Psoas muscle (tissue), 8 donors: Measurements from ENCODE around the gene ROR2. TPM values are rescaled to one million over a fixed set of nuclear protein-coding genes. Genes with fewer than 3 reads are reported as not detected.

Source experiments
- ATAC-seq, 4 donors: fragments of 200-7000 bp; cut with Tn5 transposase; one replicate each; pipeline ENCODE4 v1.9.1; 2020; ENCODE audit warnings: moderate library complexity in 3 of 4, mild to moderate bottlenecking in 2 of 4
- DNase-seq, 2 donors: peaks; one replicate each; pipeline ENCODE4 v3.0.0-alpha.2; 2020
- H3K27ac ChIP-seq: fragments of 200-600 bp; one replicate; pipeline ENCODE4 v1.8.0; 2022
- H3K27me3 ChIP-seq, 3 donors: fragments of 200-600 bp in 1 of 3; one replicate each; pipeline versions ENCODE4 v1.6.1 to v1.8.0; 2013 to 2022; ENCODE audit warnings: low read length in 2 of 3, mild to moderate bottlenecking in 2 of 3, moderate library complexity in 1 of 3; ENCODE audit not compliant: insufficient read depth in 3 of 3
- H3K36me3 ChIP-seq, 2 donors: fragments of 200-600 bp in 1 of 2; one replicate each; pipeline versions ENCODE4 v1.6.1 to v1.8.0; 2013 to 2022; ENCODE audit warnings: low read depth in 1 of 2, mild to moderate bottlenecking in 1 of 2, moderate library complexity in 1 of 2; ENCODE audit not compliant: insufficient read depth in 1 of 2
- H3K4me1 ChIP-seq: fragments of 200-600 bp; one replicate; pipeline ENCODE4 v1.8.0; 2022
- H3K4me3 ChIP-seq: fragments of 200-600 bp; one replicate; pipeline ENCODE4 v1.8.0; 2022; ENCODE audit warnings: mild to moderate bottlenecking
- H3K9me3 ChIP-seq: fragments of 200-600 bp; one replicate; pipeline ENCODE4 v1.8.0; 2022
- WGBS, 3 donors: extraction: QIAGEN DNeasy Blood & Tissue Kit; methylation state at CpG; one replicate each; pipeline versions ENCODE4 v1.1.6 to v1.1.7; 2013; 5-methylcytosine and 5-hydroxymethylcytosine counted together
- intact Hi-C, 2 donors: fragments of 100-400 bp; cut with DNase I; formaldehyde crosslinking; loops; one replicate each; pipeline versions ENCODE4 v1.11.0 to v1.14.2; 2022
- polyA plus RNA-seq, 3 donors: library from polyadenylated mRNA; stranded (reverse); fragments of 200-250 nt; gene quantifications; one replicate each; pipeline ENCODE4 v1.2.3, GENCODE V29; 2013
- total RNA-seq, 4 donors: library from RNA; stranded (reverse); fragmentation: NEBNext Ultra II Directional in 2 of 4; extraction: Animal tissue kit (Norgen Biotek cat#: 25700) in 2 of 4; gene quantifications; one replicate each; pipeline versions ENCODE4 v1.2.1 to v1.2.4, GENCODE V29; 2021 to 2023
- TF ChIP-seq, protein P1 (sequence below): fragments of 200-600 bp; IDR thresholded peaks from one replicate; pipeline ENCODE4 v1.8.0; 2022; ENCODE audit warnings: antibody characterized with exemption
- donor health status: healthy with polysubstance abuse.
- donor health status: DM: no; HTN: no; CAD: no; lungs with moderate emphysema.
- donor health status: Bipolar disorder and iron deficiency.
- donor health status: healthy.
- donor health status: DM: yes; HTN: yes; CAD: no.
- donor health status: DM: no; HTN: no; CAD: no.
- donor health status: DM: no; HTN: no; CAD: no.
- donor health status: DM: yes; HTN: yes; CAD: no.

Gene ROR2
- total and polyA plus RNA-seq, 7 donors: 0.05 to 0.52 (median 0.15) TPM

DNA sequence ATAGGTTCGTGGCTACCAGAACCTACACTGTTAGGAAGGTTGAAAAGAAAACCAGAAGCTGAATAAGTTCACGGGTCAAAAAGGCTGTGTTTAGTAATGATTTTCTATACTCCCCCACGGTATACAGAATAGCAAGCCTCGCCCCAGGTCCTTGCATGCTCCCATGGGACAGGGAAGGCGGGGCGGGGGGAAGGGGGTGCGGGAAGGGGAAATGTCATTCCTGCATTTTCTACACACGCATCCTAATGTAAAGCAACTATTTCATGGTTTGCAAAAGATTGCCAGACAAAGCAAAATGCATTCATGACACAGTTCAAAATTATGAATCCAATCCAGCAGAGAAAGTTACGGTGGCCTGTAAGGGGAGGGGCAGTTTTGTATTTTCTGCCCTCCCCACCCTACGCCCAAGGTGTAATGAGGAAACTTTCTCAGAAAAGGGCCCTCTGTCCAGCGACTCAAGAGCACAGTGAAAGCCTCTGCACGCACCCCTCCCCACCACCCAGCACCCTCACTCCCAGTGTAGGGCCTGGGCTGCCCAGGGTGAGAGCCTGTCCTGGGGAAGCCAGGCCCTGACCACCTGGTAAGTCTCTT is 105.2 kb downstream of the ROR2 start:
- TF ChIP-seq, protein P1, sequence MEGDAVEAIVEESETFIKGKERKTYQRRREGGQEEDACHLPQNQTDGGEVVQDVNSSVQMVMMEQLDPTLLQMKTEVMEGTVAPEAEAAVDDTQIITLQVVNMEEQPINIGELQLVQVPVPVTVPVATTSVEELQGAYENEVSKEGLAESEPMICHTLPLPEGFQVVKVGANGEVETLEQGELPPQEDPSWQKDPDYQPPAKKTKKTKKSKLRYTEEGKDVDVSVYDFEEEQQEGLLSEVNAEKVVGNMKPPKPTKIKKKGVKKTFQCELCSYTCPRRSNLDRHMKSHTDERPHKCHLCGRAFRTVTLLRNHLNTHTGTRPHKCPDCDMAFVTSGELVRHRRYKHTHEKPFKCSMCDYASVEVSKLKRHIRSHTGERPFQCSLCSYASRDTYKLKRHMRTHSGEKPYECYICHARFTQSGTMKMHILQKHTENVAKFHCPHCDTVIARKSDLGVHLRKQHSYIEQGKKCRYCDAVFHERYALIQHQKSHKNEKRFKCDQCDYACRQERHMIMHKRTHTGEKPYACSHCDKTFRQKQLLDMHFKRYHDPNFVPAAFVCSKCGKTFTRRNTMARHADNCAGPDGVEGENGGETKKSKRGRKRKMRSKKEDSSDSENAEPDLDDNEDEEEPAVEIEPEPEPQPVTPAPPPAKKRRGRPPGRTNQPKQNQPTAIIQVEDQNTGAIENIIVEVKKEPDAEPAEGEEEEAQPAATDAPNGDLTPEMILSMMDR: no peak
- ATAC-seq: no peak
- intact Hi-C loops: no loop called here
- no peaks in the 10 kb centered on the region for H3K4me1 ChIP-seq
- no peaks in the 10 kb centered on the region for H3K9me3 ChIP-seq
- no peaks in the 10 kb centered on the region for H3K36me3 ChIP-seq
- 76 to 83% (median 80%) methylated on average over 12 of the region's 12 CpGs for WGBS, 3 donors
- peaks cover 0 to 16% (median 2%) of the 10 kb centered on the region in 3 donors for H3K27me3 ChIP-seq
- H3K27ac ChIP-seq: no peak overlapping the region
- H3K4me3 ChIP-seq: no peak overlapping the region
- no peak for DNase-seq

GRCh38 chr9:91844190-91844589 is 105.8 kb downstream of the ROR2 start:
- no peaks in the 10 kb centered on the region for H3K9me3 ChIP-seq
- no peaks in the 10 kb centered on the region for H3K36me3 ChIP-seq
- H3K27ac ChIP-seq: no peak overlapping the region
- 38 to 51% (median 43%) methylated on average over 13 of the region's 13 CpGs for WGBS, 3 donors
- intact Hi-C loops: no loop called here
- ATAC-seq (no peak), DNase-seq (peak in 1 of 2 donors; percentile 65)
- no peak overlapping the region for H3K4me3 ChIP-seq
- peaks cover 0 to 20% (median 2%) of the 10 kb centered on the region in 3 donors for H3K27me3 ChIP-seq
- H3K4me1 ChIP-seq: no peaks in the 10 kb centered on the region
- TF ChIP-seq, protein P1: no peak

- Histone ChIP-seq H3K27me3 (peaks cover 0 to 20% (median 2%) of the 10 kb centered on the region in 3 donors), H3K36me3 (no peaks in the 10 kb centered on the region), H3K4me1 (no peaks in the 10 kb centered on the region), H3K9me3 (no peaks in the 10 kb centered on the region), H3K4me3 (no peak overlapping the region), H3K27ac (no peak overlapping the region)
- 13 to 27% (median 22%) methylated on average over 14 to 15 of the region's 15 CpGs for WGBS, 3 donors
- TF ChIP-seq, protein P1: no peak
- intact Hi-C loops: no loop called here
- no peak for ATAC-seq
- no peak for DNase-seq
Measured at GRCh38 chr9:91843623-91844148, 106.3 kb downstream of the ROR2 start.

GRCh38 chr9:91843093-91843492 is 106.9 kb downstream of the ROR2 start:
- DNase-seq (no peak), ATAC-seq (no peak)
- no peaks in the 10 kb centered on the region for H3K4me1 ChIP-seq
- no peak overlapping the region for H3K27ac ChIP-seq
- 74 to 89% (median 76%) methylated on average over 7 of the region's 7 CpGs for WGBS, 3 donors
- TF ChIP-seq, protein P1: no peak
- no peak overlapping the region for H3K4me3 ChIP-seq
- H3K36me3 ChIP-seq: no peaks in the 10 kb centered on the region
- intact Hi-C loops: no loop called here
- peaks cover 0 to 20% (median 2%) of the 10 kb centered on the region in 3 donors for H3K27me3 ChIP-seq
- no peaks in the 10 kb centered on the region for H3K9me3 ChIP-seq
